OCI-LY7 (cell line): Measurements from ENCODE around the gene MRPL40. TPM values are rescaled to one million over a fixed set of nuclear protein-coding genes. Genes with fewer than 3 reads are reported as not detected.

Experiments used
- BruUV-seq: library from RNA; stranded (reverse); fragments of 400-500 nt; replicated peaks from 2 replicates; lab custom pipeline; 2021; lab: Mats Ljungman, UMichigan
- CTCF ChIA-PET: fragments of 300-600 bp; sonication (Branson Sonifier 250); formaldehyde crosslinking; loops from one replicate; lab custom pipeline; 2022; ENCODE audit warnings: antibody characterized with exemption; ENCODE audit not compliant: unreplicated experiment; lab: Charles Lee
- POLR2A ChIA-PET: fragments of 300-600 bp; sonication (Branson Sonifier 250); formaldehyde crosslinking; loops from one replicate; lab custom pipeline; 2022; ENCODE audit warnings: antibody characterized with exemption; lab: Charles Lee
- DNase-seq: peaks from one replicate; pipeline ENCODE4 v3.0.0-alpha.2; 2015; ENCODE audit warnings: low spot score
- H2AFZ ChIP-seq: fragments of 200-600 bp; sonication (generic), shearing (Covaris generic); 2 replicates; pipeline ENCODE4 v1.6.1; 2014; ENCODE audit warnings: mild to moderate bottlenecking, antibody characterized with exemption, low read length, moderate library complexity
- H3K27ac ChIP-seq: fragments of 200-600 bp; sonication (generic); 2 replicates; pipeline ENCODE4 v1.5.1; 2014; ENCODE audit warnings: mixed run types, low read depth, mild to moderate bottlenecking, moderate library complexity, low read length, inconsistent platforms; ENCODE audit not compliant: poor library complexity, severe bottlenecking
- H3K36me3 ChIP-seq: fragments of 200-600 bp; sonication (generic); 2 replicates; pipeline ENCODE4 v1.6.1; 2014; ENCODE audit warnings: mild to moderate bottlenecking, antibody characterized with exemption, low read length, moderate library complexity, mixed read lengths; ENCODE audit not compliant: insufficient read depth
- H3K4me1 ChIP-seq: fragments of 200-600 bp; sonication (generic); 2 replicates; pipeline ENCODE4 v1.5.1; 2014; ENCODE audit warnings: mild to moderate bottlenecking, low read length; ENCODE audit not compliant: insufficient read depth, poor library complexity, severe bottlenecking
- H3K4me2 ChIP-seq: fragments of 200-600 bp; sonication (generic); 2 replicates; pipeline ENCODE4 v1.6.1; 2014; ENCODE audit warnings: mild to moderate bottlenecking, low read length
- H3K4me3 ChIP-seq: fragments of 200-600 bp; sonication (generic); 2 replicates; pipeline ENCODE4 v1.5.1; 2014; ENCODE audit warnings: mild to moderate bottlenecking, low read depth, low read length; ENCODE audit not compliant: poor library complexity, severe bottlenecking
- H3K79me2 ChIP-seq: fragments of 200-600 bp; sonication (generic); 2 replicates; pipeline ENCODE4 v1.6.1; 2016; ENCODE audit warnings: low read depth, mild to moderate bottlenecking, low read length, moderate library complexity, mixed read lengths; ENCODE audit not compliant: insufficient read depth
- H3K9me2 ChIP-seq: fragments of 200-600 bp; sonication (generic); 2 replicates; pipeline ENCODE4 v1.6.1; 2016; ENCODE audit warnings: mild to moderate bottlenecking, low read length, mixed read lengths; ENCODE audit not compliant: insufficient read depth
- H3K9me3 ChIP-seq: fragments of 200-600 bp; sonication (generic); 2 replicates; pipeline ENCODE4 v1.6.1; 2014; ENCODE audit warnings: mild to moderate bottlenecking, mixed run types, low read length, mixed read lengths
- H4K20me1 ChIP-seq: fragments of 200-600 bp; sonication (generic); 2 replicates; pipeline ENCODE4 v1.6.1; 2014; ENCODE audit warnings: mild to moderate bottlenecking, antibody characterized with exemption, low read length, moderate library complexity, mixed read lengths; ENCODE audit not compliant: insufficient read depth
- CTCF ChIP-seq: fragments of 200-600 bp; sonication (generic); conservative IDR thresholded peaks from 2 replicates; pipeline ENCODE4 v1.5.1; 2014; ENCODE audit warnings: mild to moderate bottlenecking, antibody characterized with exemption, low read length, moderate library complexity, mixed read lengths
- EZH2phosphoT487 ChIP-seq: fragments of 200-600 bp; sonication (generic); IDR thresholded peaks from 2 replicates; pipeline ENCODE4 v1.6.1; 2018; ENCODE audit warnings: low read depth, borderline replicate concordance, mild to moderate bottlenecking, mixed run types, antibody characterized with exemption, low read length, moderate library complexity, mixed read lengths
- intact Hi-C: fragments of 100-400 bp; cut with micrococcal nuclease; formaldehyde crosslinking; loops from one replicate; pipeline ENCODE4 v1.10.0; 2022; ENCODE audit not compliant: unreplicated experiment
- total RNA-seq, 2 experiments: library from RNA; depleted of rRNA in 1 of 2; stranded (reverse); fragments of >200 nt in 1 of 2; shearing (Covaris generic) in 1 of 2; gene quantifications; 2 replicates each; pipeline ENCODE4 v1.2.3, GENCODE V29; 2014 to 2022

Gene MRPL40
- total RNA-seq, 2 experiments from 2014 or later = 38.5 to 45.6 TPM

GRCh38 chr22:19411690-19412045 is 20.7 kb upstream of the MRPL40 start:
- Histone ChIP-seq H3K4me2 (no peak overlapping the region), H3K9me3 (no peaks in the 10 kb centered on the region), H3K36me3 (peaks cover 75% of the 10 kb centered on the region), H3K4me3 (no peak overlapping the region), H3K9me2 (no peaks in the 10 kb centered on the region), H3K79me2 (peaks cover 67% of the 10 kb centered on the region), H3K27ac (no peak overlapping the region), H4K20me1 (peaks cover 31% of the 10 kb centered on the region; the same call in 1 of the 2 replicates), H2AFZ (no peak overlapping the region), H3K4me1 (no peaks in the 10 kb centered on the region)
- TF ChIP-seq EZH2phosphoT487 (no peak), CTCF (no peak)
- BruUV-seq = no TSS peak
- no peak for DNase-seq
- intact Hi-C loops = no loop called here
- ChIA-PET CTCF (no interaction called here), POLR2A (no interaction called here)

- Histone ChIP-seq H3K36me3 (peaks cover 75% of the 10 kb centered on the region), H3K27ac (no peak overlapping the region), H4K20me1 (peaks cover 31% of the 10 kb centered on the region; the same call in 1 of the 2 replicates), H3K9me3 (no peaks in the 10 kb centered on the region), H3K4me3 (no peak overlapping the region), H3K9me2 (no peaks in the 10 kb centered on the region), H3K4me1 (no peaks in the 10 kb centered on the region), H3K4me2 (no peak overlapping the region), H3K79me2 (peaks cover 75% of the 10 kb centered on the region), H2AFZ (no peak overlapping the region)
- intact Hi-C loops = no loop called here
- no peak for TF ChIP-seq EZH2phosphoT487
- TF ChIP-seq CTCF = no peak
- ChIA-PET POLR2A (interaction anchor here (0.6 kb wide), 1 partner anchor 22 kb away, joined by 3 read pairs; no protein-coding TSS in a partner anchor), CTCF (no interaction called here)
- no TSS peak for BruUV-seq
- no peak for DNase-seq
These were observed 19.9 kb upstream of the MRPL40 start for GRCh38 chr22:19412478-19412877.

GRCh38 chr22:19412923-19413322 is 19.4 kb upstream of the MRPL40 start:
- Histone ChIP-seq H3K79me2 (peaks cover 79% of the 10 kb centered on the region), H2AFZ (no peak overlapping the region), H4K20me1 (peaks cover 35% of the 10 kb centered on the region), H3K4me1 (no peaks in the 10 kb centered on the region), H3K9me3 (peaks cover 4% of the 10 kb centered on the region; the same call in 1 of the 2 replicates), H3K4me2 (no peak overlapping the region), H3K9me2 (no peaks in the 10 kb centered on the region), H3K4me3 (no peak overlapping the region), H3K27ac (no peak overlapping the region), H3K36me3 (peaks cover 75% of the 10 kb centered on the region)
- no peak for DNase-seq
- no TSS peak for BruUV-seq
- POLR2A ChIA-PET = interaction anchor here (0.6 kb wide), 1 partner anchor 21 kb away, joined by 3 read pairs; no protein-coding TSS in a partner anchor
- intact Hi-C loops = no loop called here
- CTCF ChIA-PET = no interaction called here
- TF ChIP-seq CTCF = no peak
- no peak for TF ChIP-seq EZH2phosphoT487
